A204.1 (cell line): ENCODE results near the gene AKT1S1.
"Not testable (repeated sequence)": the region's sequence is repeated elsewhere in the genome, so short reads cannot be mapped to it uniquely, and the experiment has no call there.

Experiments
- FAIRE-seq: peaks from 2 replicates; lab custom pipeline; 2012; peaks lifted over from hg19 to GRCh38; lab: Jason Lieb, UNC

The AKT1S1 gene

DNA sequence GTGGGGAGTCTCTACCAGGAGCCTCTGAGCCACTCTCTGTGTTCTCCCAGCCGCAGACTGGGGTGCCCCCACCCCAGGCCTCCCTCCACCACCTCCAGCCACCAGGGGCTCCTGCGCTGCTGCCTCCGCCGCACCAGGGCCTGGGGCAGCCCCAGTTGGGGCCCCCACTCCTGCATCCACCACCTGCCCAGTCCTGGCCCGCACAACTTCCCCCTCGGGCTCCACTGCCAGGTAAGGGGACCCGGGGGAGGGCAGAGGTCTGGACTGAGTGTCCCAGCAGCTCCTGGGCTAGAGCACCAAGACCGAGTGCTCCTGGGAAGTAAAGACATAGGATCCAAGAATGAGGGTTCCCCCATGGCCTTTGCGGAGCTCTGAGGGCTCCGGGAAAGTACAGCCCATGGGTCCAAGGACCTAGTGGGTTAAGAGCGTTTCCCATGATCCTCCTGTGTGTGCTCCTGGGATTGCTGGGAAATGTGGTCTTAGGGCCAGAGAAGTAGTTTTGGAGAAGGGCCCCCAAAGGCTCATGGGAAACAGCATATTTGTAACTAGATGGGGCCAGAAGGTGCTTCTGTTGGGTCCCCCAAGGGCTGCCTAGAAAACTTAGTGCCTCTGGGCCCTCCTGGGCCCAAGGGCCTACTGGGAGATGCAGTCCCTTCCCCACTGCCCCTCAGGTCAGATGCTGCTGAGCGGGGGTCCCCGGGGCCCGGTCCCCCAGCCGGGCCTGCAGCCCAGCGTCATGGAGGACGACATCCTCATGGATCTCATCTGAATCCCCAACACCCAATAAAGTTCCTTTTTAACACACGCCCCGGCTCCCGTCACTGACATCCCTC, 40.8 kb downstream of the AKT1S1 start:
- FAIRE-seq = no peak

GRCh38 chr19:49835562-49835961, 41.6 kb downstream of the AKT1S1 start:
- no peak for FAIRE-seq

- no peak for FAIRE-seq
These were observed 43.6 kb downstream of the AKT1S1 start for GRCh38 chr19:49833599-49833998.

DNA sequence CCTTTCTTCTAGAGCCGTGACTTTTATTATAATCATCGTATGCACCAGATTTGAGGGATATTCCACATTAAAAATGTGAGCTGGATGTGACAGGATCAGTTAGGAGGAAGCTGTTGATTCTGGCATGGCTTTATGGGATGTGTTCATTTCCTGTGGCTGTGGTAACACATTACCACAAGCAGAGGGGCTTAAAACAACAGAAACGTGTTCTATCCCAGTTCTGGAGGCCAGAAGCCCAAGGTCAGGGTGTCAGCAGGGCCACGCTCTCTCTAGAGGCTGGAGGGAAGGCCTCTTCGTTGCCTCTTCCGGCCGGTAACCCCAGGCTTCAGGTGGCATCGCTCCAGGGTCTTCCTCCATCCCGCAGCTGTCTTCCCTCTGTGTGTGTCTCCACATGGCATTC, 44.6 kb downstream of the AKT1S1 start:
- no peak for FAIRE-seq

GRCh38 chr19:49831592-49831991, 45.6 kb downstream of the AKT1S1 start:
- no peak for FAIRE-seq

DNA sequence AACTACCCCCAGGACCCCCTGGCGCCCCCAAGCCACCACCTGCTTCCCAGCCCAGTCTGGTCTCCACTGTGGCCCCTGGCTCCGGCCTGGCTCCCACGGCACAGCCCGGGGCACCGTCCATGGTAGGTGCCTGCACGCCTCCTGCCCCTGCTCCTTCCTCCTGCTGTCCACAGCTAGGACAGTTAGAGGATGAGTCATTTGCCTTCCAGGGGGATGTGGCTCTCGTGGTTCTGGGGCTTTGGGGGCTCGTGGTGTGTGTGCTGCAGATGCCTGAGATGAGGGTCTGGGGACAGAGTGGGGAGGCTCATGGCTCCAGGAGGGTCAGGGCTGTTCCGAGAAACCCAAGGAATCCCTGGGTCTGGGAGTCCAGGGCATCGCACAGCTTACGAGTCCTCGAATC, 46.4 kb downstream of the AKT1S1 start:
- no peak for FAIRE-seq

GRCh38 chr19:49829721-49830120, 47.4 kb downstream of the AKT1S1 start:
- FAIRE-seq = no peak

- no peak for FAIRE-seq
These were observed 48.0 kb downstream of the AKT1S1 start for GRCh38 chr19:49829200-49829599.

DNA sequence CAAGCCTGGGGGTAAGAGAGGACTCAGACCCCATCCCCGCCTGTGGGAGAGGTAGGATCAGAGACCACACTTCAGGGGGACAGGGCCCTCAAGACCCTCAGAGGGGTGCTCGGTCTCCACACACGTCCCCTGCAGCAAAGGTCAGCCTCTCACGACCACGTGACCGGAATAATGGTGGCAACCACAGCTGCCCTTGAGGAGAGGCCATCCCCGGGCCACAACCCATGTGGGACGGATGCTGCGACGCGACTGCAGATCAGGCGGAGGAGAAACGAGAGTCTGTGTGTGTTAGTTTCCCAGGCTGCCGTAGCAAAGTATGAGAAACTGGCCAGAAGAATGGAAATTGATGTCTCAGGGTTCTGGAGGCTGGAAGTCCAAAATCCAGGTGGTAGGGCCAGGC, 50.1 kb downstream of the AKT1S1 start:
- FAIRE-seq = no peak

DNA sequence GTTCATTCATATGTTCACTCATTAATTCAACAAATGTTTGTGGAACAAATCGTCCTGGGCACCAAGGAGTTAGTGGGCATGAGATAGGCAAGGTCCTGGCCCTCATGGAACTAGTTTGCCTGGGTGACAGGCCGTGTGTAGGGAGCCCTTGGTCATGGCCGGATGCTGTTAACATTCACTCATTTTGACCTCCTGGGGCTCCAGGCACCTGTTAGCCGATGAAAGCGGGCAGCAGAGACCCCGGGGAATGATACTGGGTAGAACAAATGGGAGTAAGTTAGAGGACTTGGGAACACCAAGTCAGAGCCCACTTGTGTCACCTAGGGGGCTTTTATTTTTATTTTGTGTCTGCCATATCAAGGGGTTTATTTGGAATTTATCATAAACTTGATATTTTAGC, 52.5 kb downstream of the AKT1S1 start:
- no peak for FAIRE-seq

DNA sequence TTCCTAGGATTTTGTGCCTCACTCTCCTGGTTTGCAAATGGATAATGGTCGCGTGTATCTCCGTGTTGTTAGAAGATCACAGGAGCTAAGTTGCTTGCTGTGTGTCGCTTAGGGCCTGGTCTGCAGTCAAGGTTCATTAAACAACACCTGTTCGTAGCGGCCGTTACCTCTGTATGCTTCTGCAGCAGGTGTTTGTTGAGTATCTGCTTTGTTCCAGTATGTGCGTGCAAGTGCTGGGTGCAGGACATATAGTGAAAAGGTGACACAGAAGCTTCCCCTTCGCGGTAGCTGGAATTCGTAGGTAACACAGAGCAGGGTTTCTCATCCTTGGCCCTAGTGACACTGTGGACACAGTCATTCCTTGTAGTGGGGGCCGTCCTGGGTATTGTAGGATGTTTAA, 53.7 kb downstream of the AKT1S1 start:
- no peak for FAIRE-seq

- no peak for FAIRE-seq
These were observed 57.0 kb downstream of the AKT1S1 start for GRCh38 chr19:49820125-49820524.

- not testable (repeated sequence) for FAIRE-seq
These were observed 57.6 kb downstream of the AKT1S1 start for GRCh38 chr19:49819452-49820115.
